Lower leg skin (tissue), 4 donors: ENCODE results near the gene RTL1. TPM values are rescaled to one million over a fixed set of nuclear protein-coding genes. Genes with fewer than 3 reads are reported as not detected.
A peak's percentile ranks its signal among the peaks of the same experiment; 100 is the strongest.

Experiments used
- DNase-seq, 2 donors: peaks; one replicate each; pipeline ENCODE4 v3.0.0-alpha.2; 2019; ENCODE audit warnings: low spot score in 2 of 2
- H3K4me3 ChIP-seq: fragments of 200-600 bp; sonication (generic); 2 replicates; pipeline ENCODE4 v1.5.1; 2017; ENCODE audit warnings: mild to moderate bottlenecking, low read depth; ENCODE audit not compliant: poor library complexity, severe bottlenecking
- POLR2A ChIP-seq, 2 donors: fragments of 450-650 bp; IDR thresholded peaks; one replicate each; pipeline ENCODE4 v1.6.1; 2016 to 2017; ENCODE audit warnings: antibody characterized with exemption in 2 of 2, mild to moderate bottlenecking in 1 of 2, moderate library complexity in 1 of 2
- WGBS, 2 donors: methylation state at CpG; one replicate each; pipeline ENCODE4 v1.1.5; 2018; 5-methylcytosine and 5-hydroxymethylcytosine counted together
- intact Hi-C: fragments of 100-400 bp; cut with DNase I; formaldehyde crosslinking; loops from one replicate; pipeline ENCODE4 v1.15.0; 2023; ENCODE audit warnings: low total_unique reads
- total RNA-seq, 4 donors: library from RNA; depleted of rRNA; stranded (reverse); fragments of >200 nt; gene quantifications; one replicate each; pipeline ENCODE4 v1.1.0, GENCODE V29; 2016
- TF ChIP-seq, protein P1 (sequence below), 3 donors: fragments of 450-650 bp; IDR thresholded peaks; one replicate each; pipeline ENCODE4 v1.5.1; 2016; ENCODE audit warnings: antibody characterized with exemption in 3 of 3, mild to moderate bottlenecking in 3 of 3, moderate library complexity in 2 of 3

The RTL1 gene
- total RNA-seq, 4 donors from 2014 or later: not detected

DNA sequence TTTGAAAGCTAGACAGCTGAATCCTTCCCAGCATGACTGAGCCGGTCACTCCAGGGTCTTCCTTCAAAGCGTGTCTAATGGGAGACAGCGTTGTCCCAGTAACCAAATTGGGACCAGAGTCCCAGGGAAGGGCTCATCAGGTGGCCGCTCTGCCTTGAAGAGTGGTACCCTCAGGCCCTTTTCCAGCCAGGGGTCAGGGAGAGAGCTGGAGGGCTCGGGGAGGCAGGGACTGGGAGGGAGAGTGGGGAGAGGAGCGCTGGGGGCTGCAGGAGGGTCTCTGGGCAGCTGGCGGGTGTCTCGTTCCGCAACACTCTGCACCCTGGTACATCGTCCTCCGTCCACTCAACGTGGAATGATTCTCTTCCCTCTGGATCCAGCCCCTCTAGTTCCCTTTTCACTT lies 1.6 kb upstream of the RTL1 start:
- intact Hi-C loops: no loop called here
- WGBS, 2 donors: 80 to 86% methylated on average over 12 of the region's 12 CpGs

DNA sequence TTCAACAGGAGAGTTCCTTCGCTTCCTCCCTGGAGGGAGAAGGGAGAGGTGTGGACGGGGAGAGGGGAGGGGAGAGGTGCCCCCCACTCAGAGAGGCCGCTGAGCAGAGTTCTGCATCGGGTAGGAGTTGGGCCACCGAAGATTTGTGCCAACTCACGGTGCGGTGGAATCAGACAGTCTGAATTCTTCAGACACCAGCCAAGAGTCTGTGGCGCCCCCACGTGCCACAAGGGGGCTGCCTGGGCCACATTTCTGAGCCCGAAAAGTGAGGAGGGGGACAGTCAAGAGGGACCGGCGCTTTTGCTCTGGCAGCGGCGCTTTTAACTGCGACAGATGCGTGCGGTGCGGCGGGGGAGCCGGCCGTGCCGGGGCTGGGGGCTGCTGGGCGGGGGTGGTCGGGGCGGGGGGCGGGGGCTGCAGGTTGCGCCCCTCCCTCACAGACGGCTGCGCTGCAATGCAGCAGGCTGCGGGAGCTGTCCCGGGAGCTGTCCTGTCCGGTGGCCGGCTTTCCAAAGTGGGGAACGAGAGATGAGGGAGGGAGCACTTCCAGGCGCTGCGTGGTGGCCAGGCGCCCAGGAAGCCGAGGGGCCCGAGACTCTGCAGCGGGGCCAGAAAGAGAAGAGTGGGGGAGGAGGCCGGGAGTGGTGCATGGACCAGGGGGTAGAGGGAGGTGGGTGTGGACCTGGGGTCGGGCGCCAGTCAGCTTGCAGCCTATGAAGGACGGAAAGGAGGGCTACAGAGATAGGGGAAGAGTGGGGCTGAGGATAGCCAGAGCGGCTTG lies 975 bp upstream of the RTL1 start:
- no peak overlapping the region for H3K4me3 ChIP-seq
- TF ChIP-seq, protein P1, sequence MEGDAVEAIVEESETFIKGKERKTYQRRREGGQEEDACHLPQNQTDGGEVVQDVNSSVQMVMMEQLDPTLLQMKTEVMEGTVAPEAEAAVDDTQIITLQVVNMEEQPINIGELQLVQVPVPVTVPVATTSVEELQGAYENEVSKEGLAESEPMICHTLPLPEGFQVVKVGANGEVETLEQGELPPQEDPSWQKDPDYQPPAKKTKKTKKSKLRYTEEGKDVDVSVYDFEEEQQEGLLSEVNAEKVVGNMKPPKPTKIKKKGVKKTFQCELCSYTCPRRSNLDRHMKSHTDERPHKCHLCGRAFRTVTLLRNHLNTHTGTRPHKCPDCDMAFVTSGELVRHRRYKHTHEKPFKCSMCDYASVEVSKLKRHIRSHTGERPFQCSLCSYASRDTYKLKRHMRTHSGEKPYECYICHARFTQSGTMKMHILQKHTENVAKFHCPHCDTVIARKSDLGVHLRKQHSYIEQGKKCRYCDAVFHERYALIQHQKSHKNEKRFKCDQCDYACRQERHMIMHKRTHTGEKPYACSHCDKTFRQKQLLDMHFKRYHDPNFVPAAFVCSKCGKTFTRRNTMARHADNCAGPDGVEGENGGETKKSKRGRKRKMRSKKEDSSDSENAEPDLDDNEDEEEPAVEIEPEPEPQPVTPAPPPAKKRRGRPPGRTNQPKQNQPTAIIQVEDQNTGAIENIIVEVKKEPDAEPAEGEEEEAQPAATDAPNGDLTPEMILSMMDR (IDR thresholded peaks at IDR 0.05): no peak
- TF ChIP-seq POLR2A (IDR thresholded peaks at IDR 0.05): no peak
- 32 to 44% methylated on average over 33 to 41 of the region's 45 CpGs for WGBS, 2 donors
- intact Hi-C loops: no loop called here
- peak in 1 of 2 donors; percentile 77 for DNase-seq

More for the DNA sequence above, 1.6 kb upstream of the RTL1 start:
- TF ChIP-seq POLR2A (IDR thresholded peaks at IDR 0.05): no peak
- TF ChIP-seq, protein P1 (IDR thresholded peaks at IDR 0.05): no peak
- no peak overlapping the region for H3K4me3 ChIP-seq
- DNase-seq: no peak

DNA sequence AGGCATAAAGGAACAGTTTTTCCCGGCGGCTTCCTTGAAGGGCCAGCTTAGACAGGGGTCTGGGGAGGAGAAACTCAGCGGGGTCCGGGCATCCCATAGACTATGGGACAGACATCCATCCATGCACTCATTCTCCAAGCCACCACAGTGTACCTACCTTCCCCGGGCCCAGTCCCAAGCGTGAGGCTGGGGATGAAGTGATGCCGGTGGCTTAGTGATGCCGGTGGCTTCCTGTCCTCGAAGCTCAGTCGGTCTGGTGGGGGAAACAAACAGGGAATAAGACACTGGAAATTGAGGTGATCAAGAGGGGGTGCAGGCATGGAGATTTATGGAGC lies 421 bp downstream of the RTL1 start:
- WGBS, 2 donors: 72 to 78% methylated on average over 9 to 10 of the region's 10 CpGs
- TF ChIP-seq, protein P1 (IDR thresholded peaks at IDR 0.05): no peak
- no peak for TF ChIP-seq POLR2A (IDR thresholded peaks at IDR 0.05)
- DNase-seq: no peak
- intact Hi-C loops: no loop called here
- H3K4me3 ChIP-seq: no peak overlapping the region

DNA sequence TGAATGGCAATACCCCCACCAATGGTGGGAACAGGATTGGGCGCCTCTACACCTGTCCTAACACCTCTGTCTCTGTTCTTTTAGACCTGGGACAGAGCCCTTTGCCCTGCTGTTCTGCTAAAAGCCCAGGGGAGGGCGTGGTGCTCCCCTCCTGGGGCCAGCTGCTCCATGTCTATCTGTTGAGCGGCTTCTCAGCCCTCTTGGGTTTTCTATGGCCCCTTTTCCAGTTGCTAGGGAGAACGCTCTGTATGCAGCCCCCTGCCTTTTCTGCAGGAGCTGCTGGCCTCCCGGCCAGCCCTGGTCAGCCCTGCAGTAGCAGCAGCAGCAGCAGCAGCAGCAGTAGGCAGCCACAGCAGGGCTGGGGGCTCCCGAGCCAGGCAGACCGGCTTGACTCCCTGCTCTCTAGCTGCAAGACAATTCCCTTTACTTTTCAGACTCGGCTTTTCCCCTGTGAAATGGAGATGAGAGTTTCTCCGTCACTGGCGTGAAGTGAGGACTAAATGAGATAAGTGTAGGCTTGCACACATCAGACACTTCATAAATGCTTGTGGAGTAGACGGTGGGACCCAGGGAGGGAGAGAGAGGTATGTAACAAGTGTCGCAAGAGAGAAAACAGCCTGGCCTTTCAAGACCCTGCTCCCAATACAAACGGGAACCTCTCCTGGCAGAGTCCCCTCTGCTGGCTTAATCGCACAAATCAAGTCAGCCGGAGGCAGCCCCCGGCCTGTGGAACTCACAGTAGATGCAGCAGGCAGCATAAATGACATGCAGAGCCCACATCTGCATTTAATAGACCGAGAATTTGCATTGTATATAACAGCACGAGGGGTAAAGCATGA lies 1.0 kb downstream of the RTL1 start:
- 73 to 76% methylated on average over 18 of the region's 18 CpGs for WGBS, 2 donors
- no peak overlapping the region for H3K4me3 ChIP-seq
- intact Hi-C loops: no loop called here
- no peak for DNase-seq
- TF ChIP-seq, protein P1 (IDR thresholded peaks at IDR 0.05): no peak
- TF ChIP-seq POLR2A (IDR thresholded peaks at IDR 0.05): no peak

DNA sequence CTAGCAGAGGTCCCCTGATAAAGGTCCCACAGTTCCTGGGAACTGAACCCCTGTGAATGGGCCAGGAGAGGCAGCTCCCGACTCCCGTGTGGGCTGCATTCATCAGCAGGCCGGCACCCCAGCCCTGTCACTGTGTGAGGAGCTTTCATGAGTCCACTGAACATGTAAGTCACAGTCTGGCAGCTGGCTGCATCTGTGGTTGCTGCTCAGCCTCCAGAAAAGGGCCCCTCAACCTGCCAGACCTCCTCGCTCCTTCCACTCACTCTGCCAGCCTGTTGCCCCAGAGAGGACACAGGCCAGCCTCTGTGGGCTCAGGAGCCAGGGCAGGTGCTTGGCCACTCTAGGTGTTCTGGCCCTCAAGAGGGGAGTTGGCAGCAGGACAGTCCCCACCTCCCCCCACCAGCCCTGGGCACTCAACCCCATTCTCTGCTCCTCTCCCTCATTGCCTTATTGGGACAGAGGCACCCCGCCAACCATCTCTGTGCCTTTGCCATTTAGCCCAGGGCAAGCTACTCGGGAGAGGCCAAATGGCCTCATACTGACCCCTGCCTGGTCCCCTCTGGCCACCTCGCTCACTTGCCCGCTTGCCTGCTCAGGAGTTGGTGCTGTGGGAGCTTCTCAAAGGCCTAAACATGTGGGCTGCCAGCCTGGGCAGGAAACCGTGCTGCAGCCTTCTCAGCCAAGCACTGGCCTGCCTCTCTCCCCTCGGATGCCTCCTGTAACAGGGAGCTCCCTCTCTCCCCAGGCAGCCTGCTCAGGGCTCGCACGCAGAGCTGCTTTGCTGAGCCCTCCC lies 1.9 kb downstream of the RTL1 start:
- TF ChIP-seq, protein P1 (IDR thresholded peaks at IDR 0.05): no peak
- no peak for TF ChIP-seq POLR2A (IDR thresholded peaks at IDR 0.05)
- peak in 1 of 2 donors; percentile 56 for DNase-seq
- intact Hi-C loops: no loop called here
- no peak overlapping the region for H3K4me3 ChIP-seq
- 76 to 80% methylated on average over 12 of the region's 12 CpGs for WGBS, 2 donors
